HG02759 (cell line): Measurements from ENCODE around the gene FSIP1.

Experiments used
- ATAC-seq: cut with Tn5 transposase; IDR thresholded peaks from one replicate; pipeline ENCODE4 v1.9.1; 2021; ENCODE audit warnings: mild to moderate bottlenecking, moderate library complexity; ENCODE audit not compliant: unreplicated experiment

Gene FSIP1

GRCh38 chr15:39690881-39691634, 91.6 kb downstream of the FSIP1 start:
- no peak for ATAC-seq

GRCh38 chr15:39687965-39688364, 94.7 kb downstream of the FSIP1 start:
- ATAC-seq: no peak

GRCh38 chr15:39685999-39686613, 96.5 kb downstream of the FSIP1 start:
- no peak for ATAC-seq

DNA sequence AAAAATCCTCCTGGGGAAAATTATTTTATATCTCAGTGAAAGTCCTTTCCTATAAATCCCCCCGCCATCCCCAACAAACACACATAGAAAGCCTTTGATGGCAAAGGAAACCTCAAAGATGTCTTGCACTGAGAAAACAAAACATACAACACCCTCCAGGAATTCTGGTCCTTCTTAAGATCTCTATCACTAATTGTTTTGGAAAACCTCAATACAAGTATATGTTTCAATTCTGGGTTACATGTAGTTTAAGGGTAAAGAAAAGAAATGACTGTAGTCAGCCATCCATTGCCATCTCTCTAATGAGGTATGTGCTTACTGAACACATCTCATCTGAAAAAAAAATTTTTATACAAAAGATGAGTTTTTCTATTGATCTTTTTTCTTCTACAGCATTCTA, 97.3 kb downstream of the FSIP1 start:
- no peak for ATAC-seq

- no peak for ATAC-seq
Observed at GRCh38 chr15:39684233-39684632, 98.4 kb downstream of the FSIP1 start.

DNA sequence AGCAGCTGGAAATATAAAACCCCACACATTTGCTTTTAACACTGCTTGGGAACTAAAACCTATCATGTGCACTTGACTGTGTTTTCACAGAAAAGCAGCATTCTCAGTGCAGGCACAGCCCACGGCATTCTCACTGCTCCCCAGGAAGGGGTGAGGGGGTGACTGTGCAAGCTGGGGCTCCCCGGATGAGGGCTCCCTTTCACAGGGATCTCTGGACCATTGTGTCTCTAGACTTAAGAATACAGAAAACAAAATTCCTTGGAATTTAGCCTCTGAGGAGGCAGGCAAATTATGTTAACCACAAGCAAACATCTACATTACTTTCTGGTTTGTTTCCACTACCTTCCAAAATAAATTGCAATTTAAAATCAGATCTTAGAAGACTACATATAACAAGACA, 100.3 kb downstream of the FSIP1 start:
- ATAC-seq: no peak

GRCh38 chr15:39680868-39681267, 101.8 kb downstream of the FSIP1 start:
- ATAC-seq: no peak

DNA sequence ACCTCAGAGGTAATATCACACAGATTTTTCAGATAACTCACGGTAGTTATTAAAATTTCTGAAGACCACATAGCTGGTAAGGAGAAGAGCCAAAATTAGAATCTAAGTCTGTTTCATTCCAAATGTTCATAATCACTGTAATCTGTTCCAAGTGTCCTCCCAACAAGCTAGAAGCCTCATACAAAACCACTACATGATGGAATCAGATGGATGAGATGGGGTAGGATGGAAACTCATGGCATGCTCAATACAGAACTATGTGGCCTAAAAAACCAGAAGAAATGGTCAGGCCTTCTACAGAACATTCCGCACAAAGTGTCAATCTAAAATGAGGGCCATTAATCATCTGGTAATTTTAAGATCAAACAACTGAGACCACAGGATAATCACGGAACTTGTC, 110.0 kb downstream of the FSIP1 start:
- ATAC-seq: no peak

GRCh38 chr15:39672184-39672583, 110.5 kb downstream of the FSIP1 start:
- no peak for ATAC-seq

DNA sequence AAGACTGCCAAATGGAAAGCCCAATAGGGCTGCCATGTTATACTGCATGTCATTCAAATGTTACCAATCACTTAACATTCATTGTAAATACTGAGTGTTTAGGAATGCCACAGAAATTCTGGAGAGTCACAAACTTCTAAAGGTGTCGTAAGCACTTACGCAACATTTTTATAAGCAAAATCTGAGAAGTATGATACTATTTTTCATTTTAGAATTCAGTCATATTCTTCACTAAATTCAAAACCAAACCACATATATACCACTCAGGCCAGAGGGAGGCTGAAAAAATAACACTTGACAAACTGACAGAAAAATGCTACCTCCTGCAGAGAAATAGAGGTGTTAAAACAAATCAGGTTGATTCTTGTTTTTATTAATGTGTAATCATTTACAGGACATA, 112.0 kb downstream of the FSIP1 start:
- no peak for ATAC-seq

DNA sequence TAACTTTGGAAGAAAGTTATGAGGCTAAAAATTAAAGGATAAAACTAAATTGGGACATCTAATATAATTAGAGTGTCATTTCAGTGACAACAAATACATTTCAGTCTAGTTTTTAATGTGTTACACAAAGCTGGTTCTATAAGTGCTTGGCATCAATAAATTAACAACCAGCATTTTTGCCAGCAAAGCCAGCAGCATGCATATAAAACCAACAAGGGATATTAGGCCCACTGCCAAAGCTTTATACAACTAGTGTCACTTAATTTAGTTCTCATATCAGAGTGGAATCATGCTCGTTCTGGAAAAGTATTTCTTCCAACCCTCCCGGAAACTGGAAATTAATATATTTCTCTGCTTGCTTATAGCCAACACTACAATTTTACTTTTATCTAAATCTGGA, 113.0 kb downstream of the FSIP1 start:
- ATAC-seq: no peak

GRCh38 chr15:39669241-39669640, 113.4 kb downstream of the FSIP1 start:
- ATAC-seq: no peak

DNA sequence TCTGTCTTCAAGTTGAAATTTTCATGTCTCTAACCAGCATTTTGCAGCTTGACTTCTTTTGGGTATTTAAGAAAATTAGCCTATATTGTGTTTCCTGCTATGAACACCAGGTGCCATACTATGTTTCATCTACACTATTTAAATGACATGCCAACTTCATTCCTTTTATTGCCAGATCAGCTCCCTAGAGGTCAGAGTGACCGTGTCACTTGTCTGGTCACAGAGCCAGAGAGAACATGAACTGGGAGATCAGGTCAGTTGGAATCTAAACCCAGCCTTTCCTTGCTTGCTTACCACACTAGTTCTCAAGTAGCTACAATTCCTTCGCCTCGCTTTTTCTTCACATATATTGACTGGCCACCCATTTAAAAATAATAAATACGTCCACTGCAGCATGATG, 114.2 kb downstream of the FSIP1 start:
- no peak for ATAC-seq

DNA sequence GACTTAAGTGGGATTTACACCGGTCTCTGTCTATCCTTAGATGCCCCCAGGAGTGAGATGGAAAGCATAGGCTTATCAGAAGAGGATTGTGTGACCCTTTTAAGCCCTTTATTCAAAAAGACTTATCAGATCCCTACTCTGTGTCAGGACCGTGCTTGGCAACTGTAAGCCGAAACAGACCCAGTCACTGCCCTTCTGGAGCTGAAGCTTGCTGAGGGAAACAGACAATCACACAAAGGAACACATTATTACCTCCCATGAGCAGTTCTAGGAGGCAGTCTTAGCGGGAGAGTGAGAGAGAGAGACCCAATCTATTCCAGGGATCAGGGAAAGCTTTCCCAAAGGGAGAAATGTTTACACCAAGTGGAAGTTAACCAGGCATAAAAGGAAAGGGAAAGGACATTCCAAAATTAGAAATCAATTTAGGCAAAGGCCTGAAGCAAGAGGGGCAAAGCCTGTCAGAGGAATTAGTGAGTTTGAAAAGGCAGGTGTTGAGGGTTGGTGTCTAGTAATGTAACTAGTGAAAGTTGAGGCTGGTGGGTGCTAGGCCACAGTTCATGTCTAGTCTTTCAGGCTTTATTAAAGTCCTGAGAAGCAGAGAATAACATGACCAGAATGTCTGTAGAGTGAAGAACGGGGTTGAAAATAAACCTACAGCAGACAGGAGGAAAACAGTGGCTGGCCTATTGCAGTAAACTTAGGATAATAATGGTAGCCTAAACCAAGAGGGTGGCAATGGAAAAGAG, 115.1 kb downstream of the FSIP1 start:
- no peak for ATAC-seq

DNA sequence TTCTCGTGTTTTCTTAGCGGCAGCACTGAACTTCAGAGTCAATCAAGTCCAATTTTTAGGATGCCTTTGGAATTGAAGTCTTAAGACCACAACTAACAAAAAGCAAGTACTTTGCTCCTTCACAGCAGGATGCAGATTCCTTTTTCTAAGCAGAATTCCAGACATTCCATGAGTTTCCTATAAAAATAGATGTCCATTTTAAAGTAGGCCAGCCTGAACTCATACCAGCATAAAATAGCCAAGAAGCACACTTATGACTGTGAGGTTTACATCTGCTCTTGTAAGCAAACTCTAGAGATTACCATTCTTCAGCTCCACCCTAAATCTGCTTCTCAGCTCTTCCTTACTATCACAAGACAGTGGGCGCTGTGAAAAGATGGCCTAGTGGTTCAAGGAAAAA, 116.0 kb downstream of the FSIP1 start:
- ATAC-seq: no peak

DNA sequence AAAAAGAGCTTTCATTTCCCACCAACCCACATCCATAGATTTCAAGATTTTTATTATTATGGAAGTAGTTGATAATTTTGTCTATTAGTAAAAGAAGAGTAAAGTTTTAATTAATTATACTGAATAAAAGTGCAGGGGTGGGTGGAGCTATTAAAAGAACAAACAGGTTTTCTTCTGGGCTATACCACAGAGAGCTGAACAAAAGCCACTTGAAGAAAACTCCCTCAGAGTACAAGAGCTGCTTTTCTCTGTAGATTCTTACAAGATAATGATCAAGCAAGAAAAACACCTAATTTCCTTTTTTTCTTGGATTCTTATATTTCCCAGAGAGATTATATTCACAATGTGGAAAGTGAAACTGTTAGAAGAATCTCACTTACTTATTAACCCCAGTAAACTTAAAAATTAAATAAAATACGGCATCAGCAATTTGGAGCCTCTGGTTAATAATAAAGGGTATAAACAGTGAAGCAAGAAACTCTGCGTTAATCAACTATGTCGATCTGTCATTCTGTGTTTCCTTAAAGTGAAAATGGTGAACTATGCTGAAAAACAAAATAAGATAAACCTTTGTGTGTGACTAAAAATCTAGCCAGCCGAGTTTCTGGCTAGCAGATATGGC, 116.9 kb downstream of the FSIP1 start:
- no peak for ATAC-seq

GRCh38 chr15:39663704-39664250, 118.9 kb downstream of the FSIP1 start:
- no peak for ATAC-seq

GRCh38 chr15:39661776-39662175, 120.9 kb downstream of the FSIP1 start:
- ATAC-seq: no peak

DNA sequence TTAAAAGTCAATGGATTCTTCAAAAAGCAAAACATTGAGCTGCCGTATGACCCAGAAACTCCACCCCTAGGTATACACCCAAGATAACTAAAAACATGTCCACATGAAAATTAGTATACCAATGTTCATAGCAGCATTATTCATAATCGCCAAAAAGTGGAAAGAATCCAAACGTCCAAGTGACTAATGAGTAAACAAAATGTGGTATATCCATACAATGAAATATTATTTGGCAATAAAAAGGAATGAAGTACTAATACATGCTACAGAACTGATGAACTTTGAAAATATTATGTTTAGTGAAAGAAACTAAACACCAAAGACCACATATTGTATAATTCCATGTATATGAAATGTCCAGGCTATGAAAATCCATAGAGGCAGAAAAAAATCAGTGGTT, 123.9 kb downstream of the FSIP1 start:
- no peak for ATAC-seq

DNA sequence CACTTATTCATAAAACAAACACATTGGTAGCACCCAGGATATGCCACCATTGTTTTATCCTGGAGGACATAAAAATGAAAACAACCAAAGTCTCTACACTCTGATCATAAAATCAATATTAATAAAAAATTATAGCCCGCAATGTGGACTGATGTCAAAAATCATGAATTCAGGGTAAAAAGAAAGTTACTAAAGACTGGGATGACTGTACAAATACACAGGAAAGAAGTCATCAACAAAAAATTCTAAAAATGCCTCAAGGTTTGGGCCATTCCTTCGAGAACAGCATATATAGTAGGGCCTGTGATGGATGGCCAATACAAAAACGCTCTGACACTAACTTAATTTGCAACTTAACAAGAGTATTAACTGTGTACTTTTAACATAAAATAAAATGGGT, 125.0 kb downstream of the FSIP1 start:
- ATAC-seq: no peak

GRCh38 chr15:39657181-39657580, 125.5 kb downstream of the FSIP1 start:
- no peak for ATAC-seq
